Islet of Langerhans (tissue), 1 donor: ENCODE data around the gene PSMA1.

Source experiments
- FAIRE-seq: peaks from one replicate; lab custom pipeline; 2011; peaks lifted over from hg19 to GRCh38; lab: Jason Lieb, UNC

The PSMA1 gene

GRCh38 chr11:14529951-14530350 is 9.8 kb upstream of the PSMA1 start:
- no peak for FAIRE-seq

- FAIRE-seq, result no peak
Observed at GRCh38 chr11:14529321-14529720, 9.1 kb upstream of the PSMA1 start.

DNA sequence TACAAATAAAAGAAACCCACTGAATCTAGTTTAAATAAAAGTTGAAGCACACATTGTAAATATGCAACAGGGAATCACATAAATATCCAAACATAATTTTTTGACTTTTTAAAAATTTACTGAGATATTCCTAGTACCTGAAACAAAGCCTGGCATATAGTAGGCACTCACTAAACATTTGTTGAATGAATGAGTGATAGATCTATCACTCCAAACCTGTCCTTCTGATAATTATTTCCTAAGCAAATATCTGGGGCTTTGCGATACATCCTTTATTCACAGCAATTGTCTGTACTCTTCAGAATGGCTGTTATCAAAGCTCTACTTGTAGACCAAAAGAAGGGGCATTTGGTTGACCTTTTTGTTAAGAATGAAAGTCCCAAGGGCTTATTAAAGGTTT is 2.6 kb upstream of the PSMA1 start:
- no peak for FAIRE-seq

GRCh38 chr11:14522245-14522644 is 2.1 kb upstream of the PSMA1 start:
- FAIRE-seq, result no peak

GRCh38 chr11:14520747-14521151 is 563 bp upstream of the PSMA1 start:
- no peak for FAIRE-seq

DNA sequence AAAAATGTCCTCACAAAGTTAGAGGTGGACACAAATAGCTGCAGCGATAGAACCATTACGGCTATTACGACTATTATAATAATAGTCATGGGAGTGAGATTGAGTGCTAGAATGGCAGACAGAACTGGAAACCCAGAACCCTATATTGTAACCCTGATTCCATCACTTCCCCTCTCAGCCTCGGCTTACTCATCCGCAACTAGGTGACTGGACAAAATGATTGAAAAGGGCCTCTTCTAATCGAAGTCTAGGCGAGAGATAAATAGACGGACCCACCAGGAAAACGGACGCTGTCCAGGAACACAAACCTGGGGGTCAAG is 629 bp downstream of the PSMA1 start:
- no peak for FAIRE-seq

DNA sequence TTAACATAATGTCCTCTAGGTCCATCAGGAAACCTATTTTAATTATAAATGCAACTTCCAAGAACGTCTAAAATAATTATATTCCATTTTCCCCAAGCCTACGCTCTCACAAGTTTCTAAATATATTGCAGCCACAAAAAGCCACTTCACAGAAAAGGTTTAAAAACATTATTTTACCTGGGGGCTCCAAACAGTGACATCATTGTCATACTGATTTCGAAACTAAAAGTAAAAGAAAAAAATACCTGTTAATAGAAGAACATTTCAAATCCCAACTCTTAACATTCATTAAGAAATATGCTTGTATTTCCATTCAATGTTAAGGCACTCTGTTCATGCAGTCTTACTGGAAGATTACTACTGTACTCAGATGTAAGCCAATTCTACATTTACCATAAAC is 1.4 kb downstream of the PSMA1 start:
- FAIRE-seq, result no peak

DNA sequence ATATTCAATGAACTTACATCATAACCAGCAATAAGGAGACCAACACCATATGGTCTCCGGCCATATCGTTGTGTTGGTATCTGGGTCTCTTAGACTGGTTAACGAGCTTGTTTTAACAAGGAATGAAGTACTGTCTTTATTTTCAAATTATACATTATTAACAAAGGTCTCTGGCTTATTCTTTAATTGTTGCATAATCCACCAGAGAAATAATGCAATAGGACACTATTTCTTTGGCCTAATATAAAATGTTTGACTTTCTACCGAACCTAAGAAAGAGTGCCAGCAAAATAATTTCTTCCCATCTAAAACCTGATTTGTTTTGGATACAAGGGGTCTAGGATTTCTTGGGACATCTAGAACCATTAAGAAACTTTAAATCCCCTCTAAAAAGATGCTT is 6.4 kb downstream of the PSMA1 start:
- no peak for FAIRE-seq

DNA sequence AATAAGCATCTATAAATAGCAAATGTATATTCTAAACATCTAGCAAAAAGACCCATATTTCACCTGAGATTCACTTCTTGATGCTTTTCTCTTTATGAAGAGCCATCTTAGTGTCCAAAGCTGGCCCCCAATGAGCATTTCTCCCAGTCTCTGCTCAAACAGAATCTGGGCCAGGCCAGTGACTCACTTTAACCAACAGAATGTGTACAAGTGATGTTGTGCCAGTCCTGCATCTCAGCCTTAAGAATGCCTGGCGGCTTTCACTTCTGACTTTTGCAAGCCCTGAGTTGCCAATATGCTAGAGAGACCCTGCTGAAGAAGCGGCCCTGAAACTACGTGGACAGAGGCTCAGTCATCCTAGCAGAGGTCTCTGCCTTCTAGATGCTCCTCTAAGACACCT is 13.7 kb downstream of the PSMA1 start:
- no peak for FAIRE-seq

- FAIRE-seq, result no peak
Observed at GRCh38 chr11:14503023-14503422, 17.2 kb downstream of the PSMA1 start.

DNA sequence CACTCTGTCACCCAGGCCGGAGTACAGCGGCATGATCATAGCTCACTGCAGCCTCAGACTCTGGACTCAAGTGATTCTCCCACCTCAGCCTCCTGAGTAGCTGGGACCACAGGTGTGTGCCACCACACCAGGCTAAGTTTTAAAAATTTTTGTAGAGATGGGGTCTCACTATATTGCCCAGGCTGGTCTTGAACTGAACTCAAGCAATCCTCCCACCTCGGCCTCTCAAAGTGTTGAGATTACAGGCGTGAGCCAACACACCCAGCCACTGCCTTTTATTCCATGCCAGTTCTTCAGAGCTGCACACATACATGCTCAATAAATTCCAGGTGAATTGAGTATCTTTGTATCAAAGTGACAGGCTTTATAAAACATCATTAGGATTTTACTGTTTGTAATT is 18.1 kb downstream of the PSMA1 start:
- FAIRE-seq, result no peak

DNA sequence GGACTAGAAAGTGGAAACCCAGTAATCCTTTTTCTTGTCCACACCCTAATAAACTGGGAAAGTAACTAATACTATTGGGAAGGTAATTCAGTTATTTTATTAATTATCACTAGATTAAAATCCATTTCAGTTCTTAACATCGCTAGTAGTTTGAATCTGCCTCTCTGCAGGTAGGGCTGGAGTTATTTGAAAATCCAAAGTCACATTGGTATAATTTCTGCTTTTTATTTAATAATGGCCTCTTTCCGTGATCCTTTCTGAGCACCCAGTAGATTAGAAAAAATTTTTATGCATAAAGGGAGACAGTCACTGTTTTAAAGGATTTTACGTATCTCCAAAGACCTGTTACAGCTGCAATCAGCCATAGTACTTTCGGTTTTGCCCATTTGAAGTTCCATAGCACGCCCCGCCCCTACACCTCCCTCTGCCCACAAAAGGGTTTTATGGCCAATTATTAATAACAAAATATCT is 20.0 kb downstream of the PSMA1 start:
- no peak for FAIRE-seq

DNA sequence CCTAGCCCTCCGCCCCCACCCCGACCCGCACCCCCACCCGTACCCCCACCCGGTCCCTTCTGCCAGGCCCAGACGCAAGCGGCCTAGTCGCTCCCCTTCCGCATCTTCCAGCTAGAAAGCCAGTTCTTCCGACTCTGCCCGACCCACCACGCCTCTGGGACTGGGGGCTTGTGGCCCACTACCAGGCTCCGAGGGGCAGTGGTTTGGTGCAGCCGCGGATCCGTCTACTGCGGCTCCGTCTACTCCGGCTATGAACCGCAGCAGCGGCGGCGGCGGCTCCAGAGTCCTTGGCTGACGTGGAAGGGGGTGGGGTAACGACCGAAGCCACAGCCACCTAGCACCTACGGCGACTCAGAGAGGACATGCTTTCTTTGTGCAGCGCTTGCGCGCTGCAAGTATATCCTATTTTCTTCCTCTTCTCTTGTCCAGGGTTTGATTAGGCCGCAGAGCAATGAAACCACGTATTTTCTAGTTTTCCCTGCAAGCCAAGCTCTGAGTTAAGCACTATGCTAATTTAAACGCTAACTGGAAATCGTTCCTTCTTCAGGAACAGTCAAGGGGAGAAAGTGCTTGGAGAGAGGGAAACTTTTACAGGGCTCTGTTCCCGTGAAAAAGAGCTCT is 20.5 kb downstream of the PSMA1 start, which contains the start of gene COPB1:
Gene COPB1 (minus strand): TSS at position 252 of the 621 bp plus-strand sequence. CDS start 883 bp downstream, outside the sequence.
- no peak for FAIRE-seq

DNA sequence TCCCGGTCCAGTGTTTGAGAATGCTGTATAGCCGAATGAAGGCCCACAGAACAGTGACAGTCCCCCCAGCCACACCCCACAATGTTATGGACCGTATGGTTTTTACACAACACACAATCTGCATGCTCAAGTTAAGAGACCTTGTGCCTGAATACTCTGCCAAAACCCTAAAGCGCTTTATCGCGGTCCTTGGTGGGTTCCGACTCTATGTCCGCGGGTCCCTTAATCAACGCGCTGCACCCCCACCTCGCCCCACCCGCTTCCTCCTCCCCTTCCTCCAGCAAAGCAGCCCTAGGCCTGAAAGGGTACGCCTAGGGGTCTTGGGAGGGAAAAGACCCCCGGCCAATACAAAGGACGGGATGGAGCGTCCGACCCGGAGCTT is 21.0 kb downstream of the PSMA1 start:
- no peak for FAIRE-seq

GRCh38 chr11:14480716-14481115 is 39.5 kb downstream of the PSMA1 start:
- FAIRE-seq, result no peak

GRCh38 chr11:14471127-14471526 is 49.1 kb downstream of the PSMA1 start:
- peak; percentile 13 for FAIRE-seq

GRCh38 chr11:14463623-14464022 is 56.6 kb downstream of the PSMA1 start:
- FAIRE-seq, result no peak

DNA sequence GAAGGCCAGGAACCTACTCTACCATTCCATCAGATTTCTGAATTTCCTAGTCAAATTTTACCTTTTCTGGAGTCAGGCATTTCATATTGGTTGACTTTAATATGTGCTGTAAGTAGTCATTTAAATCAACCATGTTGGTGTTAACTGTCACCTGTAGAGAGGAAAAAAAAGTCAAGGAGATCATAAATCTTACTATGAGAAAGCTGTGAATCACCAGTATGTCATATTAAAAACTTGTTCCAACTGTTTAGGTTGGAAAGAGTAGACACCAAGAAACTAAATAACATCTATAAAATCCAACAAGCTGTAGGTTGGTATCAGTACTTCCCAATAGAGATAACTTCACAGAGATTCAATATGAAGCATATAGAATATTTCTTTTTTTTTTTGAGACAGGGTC is 60.0 kb downstream of the PSMA1 start:
- FAIRE-seq, result no peak

DNA sequence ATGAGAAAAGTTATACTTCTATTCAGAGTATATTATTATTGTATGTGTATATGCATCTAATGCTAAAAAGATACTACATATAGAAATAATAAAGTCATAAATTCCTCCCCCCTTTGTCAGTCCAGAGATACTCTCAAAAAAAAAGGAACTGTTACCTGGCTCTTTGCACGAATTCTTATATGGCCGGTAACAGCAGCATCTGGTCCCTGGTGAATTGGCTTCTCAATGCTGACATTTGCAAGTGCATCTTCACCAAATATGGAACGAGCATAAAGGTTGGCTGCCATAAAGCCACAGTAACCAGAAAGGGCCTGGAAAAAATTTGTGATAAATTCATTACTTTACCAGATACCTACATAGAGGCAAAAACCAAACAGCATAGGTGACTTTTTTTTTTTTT is 61.8 kb downstream of the PSMA1 start:
- FAIRE-seq, result no peak

DNA sequence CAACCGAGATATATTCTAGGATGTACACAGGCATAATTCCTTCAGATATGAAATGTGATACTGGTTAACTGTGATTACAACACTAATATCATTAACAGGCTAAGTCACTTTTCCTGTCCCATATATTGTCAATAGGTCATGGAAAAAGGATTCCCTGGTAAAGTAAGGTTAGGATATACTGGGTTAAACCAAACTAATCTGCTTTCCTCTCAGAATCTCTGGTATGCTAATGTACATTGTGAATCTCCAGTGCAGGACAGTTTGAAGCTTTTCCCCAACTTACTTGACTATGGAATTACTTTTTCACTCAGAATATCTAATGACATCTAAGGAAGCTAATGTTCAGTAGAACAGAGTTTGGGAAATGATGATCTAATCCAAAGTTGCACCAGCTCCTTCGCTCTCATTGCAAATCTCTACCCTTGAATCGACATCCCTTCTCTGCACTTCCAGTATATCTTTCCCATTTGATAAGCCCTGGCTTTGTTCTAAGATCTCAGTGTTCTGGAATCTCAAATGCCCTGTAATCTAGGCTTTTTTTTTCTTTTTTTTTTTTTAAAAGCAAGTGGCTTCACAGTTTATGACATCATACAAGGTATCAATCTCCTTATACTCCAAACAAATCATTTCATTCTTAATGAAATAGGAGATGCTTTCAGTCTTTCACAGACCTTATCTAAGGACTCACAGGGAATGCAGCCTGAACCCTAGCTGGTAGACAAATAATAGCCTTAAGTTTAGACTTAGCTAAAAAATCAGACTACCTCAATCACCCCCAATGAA is 64.3 kb downstream of the PSMA1 start:
- FAIRE-seq, result no peak
